IMR-90 (cell line): ENCODE data around the gene SERP1.

Experiments used
- MAFK ChIP-seq: IDR thresholded peaks from 2 replicates; pipeline ENCODE4 v1.6.1; 2012; ENCODE audit warnings: low read depth, low read length, improper control_type of control experiment
- SMC3 ChIP-seq: fragments of 150-350 bp; IDR thresholded peaks from 2 replicates; pipeline ENCODE4 v1.6.1; 2016; ENCODE audit warnings: low read depth, mild to moderate bottlenecking, antibody characterized with exemption, low read length, moderate library complexity

GRCh38 chr3:150594150-150594549 is 47.9 kb upstream of the SERP1 start:
- TF ChIP-seq SMC3 (no peak), MAFK (no peak)
